ENCODE measurements around the gene IL18. TPM values are rescaled to one million over a fixed set of nuclear protein-coding genes. Genes with fewer than 3 reads are reported as not detected.
"Not testable (repeated sequence)": the region's sequence is repeated elsewhere in the genome, so short reads cannot be mapped to it uniquely, and the experiment has no call there.

Gene IL18
- total RNA-seq, 1 donor from 2014 or later = 72.1 TPM

DNA sequence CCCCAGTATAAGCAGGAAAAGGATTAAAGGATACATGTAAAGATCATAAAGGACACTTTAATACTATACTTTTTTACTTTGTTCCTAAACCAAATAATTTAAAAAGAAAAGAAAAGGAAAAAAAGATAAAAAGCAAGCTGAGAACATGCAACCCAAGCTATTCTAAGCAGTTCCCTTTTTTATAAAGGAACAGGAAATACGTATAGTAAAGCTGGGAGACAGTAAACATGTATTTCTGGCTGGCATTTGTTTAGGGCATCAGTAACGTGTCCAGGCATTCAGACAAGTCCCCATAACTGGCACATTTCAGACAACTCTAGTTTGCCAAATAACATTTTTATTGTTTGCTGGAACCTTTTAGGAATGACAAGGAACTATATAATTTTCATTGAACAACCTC is 36.4 kb upstream of the IL18 start:
- no peaks in the 10 kb centered on the region for H3K27me3 ChIP-seq (ENCODE audit: control insufficient read depth, insufficient read depth, low read length)
- no peak for FAIRE-seq
- TF ChIP-seq, protein P1, sequence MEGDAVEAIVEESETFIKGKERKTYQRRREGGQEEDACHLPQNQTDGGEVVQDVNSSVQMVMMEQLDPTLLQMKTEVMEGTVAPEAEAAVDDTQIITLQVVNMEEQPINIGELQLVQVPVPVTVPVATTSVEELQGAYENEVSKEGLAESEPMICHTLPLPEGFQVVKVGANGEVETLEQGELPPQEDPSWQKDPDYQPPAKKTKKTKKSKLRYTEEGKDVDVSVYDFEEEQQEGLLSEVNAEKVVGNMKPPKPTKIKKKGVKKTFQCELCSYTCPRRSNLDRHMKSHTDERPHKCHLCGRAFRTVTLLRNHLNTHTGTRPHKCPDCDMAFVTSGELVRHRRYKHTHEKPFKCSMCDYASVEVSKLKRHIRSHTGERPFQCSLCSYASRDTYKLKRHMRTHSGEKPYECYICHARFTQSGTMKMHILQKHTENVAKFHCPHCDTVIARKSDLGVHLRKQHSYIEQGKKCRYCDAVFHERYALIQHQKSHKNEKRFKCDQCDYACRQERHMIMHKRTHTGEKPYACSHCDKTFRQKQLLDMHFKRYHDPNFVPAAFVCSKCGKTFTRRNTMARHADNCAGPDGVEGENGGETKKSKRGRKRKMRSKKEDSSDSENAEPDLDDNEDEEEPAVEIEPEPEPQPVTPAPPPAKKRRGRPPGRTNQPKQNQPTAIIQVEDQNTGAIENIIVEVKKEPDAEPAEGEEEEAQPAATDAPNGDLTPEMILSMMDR (IDR thresholded peaks at IDR 0.05; ENCODE audit: insufficient read depth, low read length, severe bottlenecking) = no peak

DNA sequence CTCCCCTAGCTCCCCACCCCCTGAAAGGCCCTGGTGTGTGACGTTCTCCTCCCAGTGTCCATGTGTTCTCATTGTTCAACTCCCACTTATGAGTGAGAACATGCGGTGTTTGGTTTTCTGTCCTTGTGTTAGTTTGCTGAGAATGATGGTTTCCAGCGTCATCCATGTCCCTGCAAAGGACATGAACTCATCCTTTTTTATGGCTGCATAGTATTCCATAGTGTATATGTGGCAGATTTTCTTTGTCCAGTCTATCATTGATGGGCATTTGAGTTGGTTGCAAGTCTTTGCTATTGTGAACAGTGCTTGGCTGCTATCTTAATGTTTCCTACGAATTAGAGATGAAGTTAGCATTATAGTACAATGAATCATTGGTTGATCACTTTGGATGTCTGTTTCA is 35.2 kb upstream of the IL18 start:
- DNase-seq (ENCODE audit: low read depth); H3K27me3 ChIP-seq (ENCODE audit: control insufficient read depth, insufficient read depth, low read length); H3K36me3 ChIP-seq (ENCODE audit: control insufficient read depth, insufficient read depth, low read length); FAIRE-seq; H3K4me3 ChIP-seq (ENCODE audit: low read depth, low read length): not testable (repeated sequence)

More for the DNA sequence above, 36.4 kb upstream of the IL18 start:
- H3K4me3 ChIP-seq (ENCODE audit: low read depth, low read length) = no peak overlapping the region
- H3K36me3 ChIP-seq (ENCODE audit: control insufficient read depth, insufficient read depth, low read length) = no peaks in the 10 kb centered on the region
- no peak for DNase-seq (ENCODE audit: low read depth)

GRCh38 chr11:112196519-112197087 is 32.7 kb upstream of the IL18 start:
- Histone ChIP-seq H3K4me3 (ENCODE audit: low read depth, low read length) (no peak overlapping the region), H3K27me3 (ENCODE audit: control insufficient read depth, insufficient read depth, low read length) (no peaks in the 10 kb centered on the region), H3K36me3 (ENCODE audit: control insufficient read depth, insufficient read depth, low read length) (no peaks in the 10 kb centered on the region)
- no peak for DNase-seq (ENCODE audit: low read depth)
- TF ChIP-seq, protein P1 (IDR thresholded peaks at IDR 0.05; ENCODE audit: insufficient read depth, low read length, severe bottlenecking) = no peak
- FAIRE-seq = no peak

DNA sequence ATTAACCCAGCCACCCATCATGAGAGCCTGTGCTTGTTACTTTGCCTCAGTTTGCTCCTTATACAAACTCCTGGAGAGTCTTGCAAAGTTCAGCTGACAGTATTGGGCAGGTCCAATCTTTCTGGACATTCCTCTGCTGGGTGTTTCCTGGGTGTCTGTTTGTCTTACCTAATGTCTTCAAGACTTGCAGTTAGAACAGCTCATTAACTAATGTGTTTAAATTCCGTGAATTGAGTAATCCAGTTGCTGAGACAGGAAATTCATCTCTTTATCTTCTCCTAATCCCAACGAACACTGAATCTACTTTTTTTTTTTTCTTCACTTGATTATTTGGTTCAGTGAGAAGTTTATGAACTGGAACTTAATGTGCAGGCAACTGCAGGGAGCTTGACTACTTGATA is 32.1 kb upstream of the IL18 start:
- DNase-seq (ENCODE audit: low read depth) = peak; percentile 86
- H3K36me3 ChIP-seq (ENCODE audit: control insufficient read depth, insufficient read depth, low read length) = no peaks in the 10 kb centered on the region
- H3K27me3 ChIP-seq (ENCODE audit: control insufficient read depth, insufficient read depth, low read length) = no peaks in the 10 kb centered on the region
- FAIRE-seq = no peak
- TF ChIP-seq, protein P1 (IDR thresholded peaks at IDR 0.05; ENCODE audit: insufficient read depth, low read length, severe bottlenecking) = no peak
- no peak overlapping the region for H3K4me3 ChIP-seq (ENCODE audit: low read depth, low read length)

- not testable (repeated sequence) for DNase-seq (ENCODE audit: low read depth); H3K36me3 ChIP-seq (ENCODE audit: control insufficient read depth, insufficient read depth, low read length); FAIRE-seq; H3K27me3 ChIP-seq (ENCODE audit: control insufficient read depth, insufficient read depth, low read length); H3K4me3 ChIP-seq (ENCODE audit: low read depth, low read length)
Measured at GRCh38 chr11:112195113-112195512, 31.2 kb upstream of the IL18 start.

- TF ChIP-seq, protein P1 (IDR thresholded peaks at IDR 0.05; ENCODE audit: insufficient read depth, low read length, severe bottlenecking) = no peak
- Histone ChIP-seq H3K27me3 (ENCODE audit: control insufficient read depth, insufficient read depth, low read length) (no peaks in the 10 kb centered on the region), H3K36me3 (ENCODE audit: control insufficient read depth, insufficient read depth, low read length) (no peaks in the 10 kb centered on the region), H3K4me3 (ENCODE audit: low read depth, low read length) (no peak overlapping the region)
- DNase-seq (ENCODE audit: low read depth) (no peak), FAIRE-seq (no peak)
Measured at GRCh38 chr11:112186304-112186703, 22.4 kb upstream of the IL18 start.

DNA sequence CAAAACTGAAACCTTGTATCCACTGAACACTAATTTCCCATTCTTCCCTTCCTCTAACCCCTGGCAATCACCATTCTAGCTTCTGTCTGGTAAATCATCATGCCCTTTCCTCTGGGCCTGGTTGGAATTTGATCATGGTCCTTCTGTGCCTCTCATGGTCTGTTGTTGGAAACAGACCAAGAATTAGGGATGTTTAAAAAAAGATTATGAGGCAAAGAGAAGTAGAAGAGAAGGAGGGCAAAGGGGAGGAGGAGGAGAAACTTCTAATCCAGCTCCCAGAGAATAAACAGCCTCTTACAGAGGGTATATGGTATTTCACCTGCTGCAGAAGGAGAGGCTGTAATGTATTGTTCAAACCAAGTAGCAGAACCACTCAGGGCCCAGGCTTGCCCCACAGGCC is 22.0 kb upstream of the IL18 start:
- DNase-seq (ENCODE audit: low read depth) (no peak), FAIRE-seq (no peak)
- TF ChIP-seq, protein P1 (IDR thresholded peaks at IDR 0.05; ENCODE audit: insufficient read depth, low read length, severe bottlenecking) = no peak
- H3K36me3 ChIP-seq (ENCODE audit: control insufficient read depth, insufficient read depth, low read length) = no peaks in the 10 kb centered on the region
- H3K4me3 ChIP-seq (ENCODE audit: low read depth, low read length) = no peak overlapping the region
- H3K27me3 ChIP-seq (ENCODE audit: control insufficient read depth, insufficient read depth, low read length) = no peaks in the 10 kb centered on the region

Data from bronchial epithelial cell (primary cell).